DMS153 (cell line): Measurements from ENCODE around the gene FGF22.
"Not testable (repeated sequence)": the region's sequence is repeated elsewhere in the genome, so short reads cannot be mapped to it uniquely, and the experiment has no call there.

Experiments used
- DNase-seq: peaks from one replicate; lab custom pipeline; 2025; lab: John Stamatoyannopoulos, UW

Gene FGF22

DNA sequence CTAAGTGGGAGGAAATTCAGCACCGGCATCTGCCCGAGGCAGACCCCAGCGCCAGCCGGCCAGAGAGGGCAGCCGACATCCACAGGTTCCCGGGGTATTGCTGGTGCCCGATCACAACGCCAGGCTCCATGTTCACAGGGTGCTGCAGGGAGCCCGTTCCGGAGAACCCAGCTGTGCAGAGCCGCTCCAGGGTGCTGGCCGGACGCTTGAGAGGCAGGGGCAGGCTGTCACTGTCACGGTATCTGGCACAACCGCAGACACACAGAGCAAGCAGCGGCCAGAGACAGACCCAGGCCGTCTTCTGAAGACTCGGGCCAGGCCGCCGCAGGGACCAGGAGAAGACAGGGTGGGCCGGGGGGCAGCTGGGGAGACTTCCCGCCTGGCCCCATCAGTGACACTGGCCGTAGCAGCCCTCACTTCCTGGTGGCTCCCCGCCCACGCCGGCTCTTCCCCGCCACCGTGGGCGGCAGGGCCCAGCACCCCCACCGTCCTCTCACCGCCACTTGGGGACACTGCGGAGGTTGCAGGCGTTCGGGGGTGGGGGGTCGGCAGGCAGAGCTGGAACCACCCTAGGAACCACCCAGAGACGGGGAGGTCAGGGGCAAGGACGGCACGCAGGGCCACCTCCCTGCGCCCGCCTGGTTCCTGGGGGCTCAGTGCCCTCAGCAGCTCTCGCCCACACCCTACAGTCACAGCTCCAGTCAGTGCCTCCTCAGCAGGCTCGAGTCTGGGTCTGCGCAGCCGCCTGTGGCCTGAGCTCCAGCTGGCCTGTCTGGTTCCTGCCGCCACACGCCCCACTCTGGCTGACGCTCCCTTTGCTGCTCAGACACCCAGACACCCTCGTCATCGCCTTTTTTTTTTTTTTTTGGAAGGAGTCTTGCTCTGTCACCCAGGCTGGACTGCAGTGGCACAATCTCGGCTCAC is 19.5 kb downstream of the FGF22 start:
- no peak for DNase-seq

DNA sequence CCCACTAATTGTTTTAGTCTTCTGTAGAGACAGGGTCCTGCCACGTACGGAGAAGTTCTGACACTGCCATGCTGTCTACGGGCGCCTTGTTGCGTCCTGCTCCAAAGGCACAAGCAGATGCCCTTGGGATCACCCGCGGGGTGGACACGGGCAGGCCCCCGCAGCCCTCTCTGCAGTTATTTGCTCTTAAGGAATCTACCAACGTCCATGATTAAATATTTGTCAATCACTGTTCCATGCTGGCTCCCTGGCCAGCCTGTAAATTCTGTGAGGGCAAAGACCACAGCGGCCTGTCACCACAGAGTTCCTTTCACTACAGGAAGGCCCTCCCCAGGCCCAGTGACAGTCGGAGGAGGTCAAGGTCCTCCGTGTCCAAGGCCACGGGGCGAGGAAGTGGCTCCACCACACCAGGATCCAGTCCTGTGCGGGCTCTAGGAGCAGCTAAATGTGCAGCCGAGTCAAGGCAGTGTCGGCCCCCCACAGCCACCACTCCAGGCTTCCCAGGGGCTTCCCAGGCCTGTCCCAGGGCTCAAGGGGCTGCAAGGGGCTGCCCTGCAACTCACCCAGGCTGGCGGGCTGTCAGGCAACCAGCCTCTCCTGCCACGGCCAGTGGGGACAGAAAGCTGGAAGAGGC is 21.2 kb downstream of the FGF22 start:
- no peak for DNase-seq

DNA sequence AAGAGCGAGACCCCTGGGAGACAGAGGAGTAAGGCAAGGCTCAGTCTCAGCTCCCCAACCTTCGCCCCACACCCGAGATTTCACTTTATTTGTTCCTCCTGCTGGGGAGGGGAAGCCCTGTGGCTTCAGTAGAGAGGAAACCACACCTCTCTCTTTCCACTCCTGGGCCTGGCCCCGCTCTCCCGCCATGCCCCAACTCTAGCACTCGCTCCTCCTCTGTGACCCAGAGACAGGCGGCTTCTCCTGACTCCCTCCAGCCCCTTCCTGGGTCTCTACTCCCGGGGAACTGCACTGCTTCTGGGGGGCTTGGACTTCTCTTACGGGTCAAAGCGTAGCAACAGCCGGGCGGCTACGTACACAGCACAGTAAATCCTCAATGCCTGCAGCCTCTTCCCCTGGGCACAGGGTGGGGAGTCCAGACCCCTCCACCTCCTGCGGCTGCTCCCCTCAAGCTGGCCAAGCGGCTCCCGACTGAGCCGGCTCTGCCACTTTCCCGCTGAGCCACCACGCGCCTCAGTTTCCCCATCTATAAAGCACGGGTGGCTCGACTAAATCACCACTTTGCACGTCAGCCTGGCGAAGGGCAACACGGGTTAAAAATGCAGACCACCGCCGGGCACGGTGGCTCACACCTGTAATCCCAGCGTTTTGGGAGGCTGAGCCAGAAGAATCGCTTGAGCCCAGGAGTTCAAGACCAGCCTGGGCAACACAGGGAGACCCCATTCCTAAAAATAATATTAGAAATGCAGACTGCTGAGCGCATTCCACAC is 21.9 kb downstream of the FGF22 start:
- no peak for DNase-seq

DNA sequence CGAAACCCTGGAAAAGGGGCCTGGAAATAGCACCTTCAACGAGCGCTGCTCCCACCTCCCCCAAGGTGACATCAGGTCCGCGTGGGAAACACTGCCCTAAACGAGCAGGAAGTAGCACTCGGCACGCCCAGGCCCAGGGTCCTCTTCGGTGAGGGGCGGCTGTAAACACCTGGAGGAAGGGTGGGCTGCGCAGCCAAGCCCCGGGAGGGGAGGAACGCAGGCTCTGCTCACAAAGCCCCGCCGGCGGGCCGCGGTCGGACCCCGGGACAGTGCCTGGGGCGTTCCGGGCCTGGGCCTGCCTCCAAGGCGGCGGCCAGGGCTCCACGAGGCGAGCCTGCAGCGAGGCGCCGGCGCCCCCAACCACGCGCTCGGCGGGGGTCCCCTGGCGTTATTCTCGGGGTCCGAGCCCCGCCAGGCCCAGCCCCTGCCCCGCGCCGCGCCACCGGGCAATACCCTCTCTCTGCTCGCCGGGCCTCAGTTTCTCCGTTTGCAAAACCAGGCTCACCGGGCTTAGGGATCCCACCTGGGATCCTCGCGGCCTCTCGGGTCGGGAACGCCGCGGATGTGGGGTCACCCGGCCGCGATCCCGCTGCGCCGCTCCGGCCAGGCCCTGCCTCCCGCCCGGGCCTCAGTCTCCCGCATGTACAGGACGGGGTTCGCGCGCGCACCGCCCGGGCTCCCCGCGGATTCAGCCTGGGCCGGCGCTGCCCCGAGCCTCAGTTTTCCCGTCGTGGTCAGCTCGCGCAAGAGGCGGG is 22.7 kb downstream of the FGF22 start:
- DNase-seq: no peak

DNA sequence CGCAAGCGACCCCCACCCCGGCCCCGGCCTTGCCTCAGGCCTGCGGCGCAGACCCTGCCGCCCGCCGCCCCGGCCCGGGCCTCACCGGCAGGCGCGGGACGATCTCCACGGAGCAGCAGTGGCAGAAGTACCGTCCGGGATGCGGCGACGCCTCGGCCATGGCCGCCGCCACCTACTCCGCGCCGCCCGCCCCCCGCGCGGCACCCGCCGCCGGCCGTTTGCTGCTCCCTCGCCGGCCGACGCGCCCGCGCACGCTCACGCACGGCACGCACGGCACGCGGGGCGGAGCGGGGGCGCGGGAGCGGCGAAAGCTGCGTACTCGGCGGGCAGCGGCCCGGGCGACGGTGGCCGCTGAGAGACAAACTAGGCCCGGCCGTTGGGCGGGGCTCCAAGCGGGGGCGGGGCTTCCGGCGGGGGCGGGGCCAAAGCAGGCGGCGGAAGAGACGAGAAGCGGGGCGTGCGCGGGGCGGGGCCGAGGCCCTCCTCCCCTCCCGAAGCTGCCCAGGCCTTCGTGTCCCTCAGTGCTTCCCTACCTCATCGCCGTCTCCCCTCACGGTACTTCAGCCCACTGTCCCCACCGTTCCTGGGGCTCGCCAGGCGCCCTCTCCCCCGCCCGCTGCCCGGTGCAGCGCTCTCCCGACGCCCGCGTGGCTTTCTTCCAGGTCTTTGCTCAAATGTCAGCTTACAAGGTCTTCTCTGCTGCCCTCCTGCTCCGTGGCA is 23.4 kb downstream of the FGF22 start, which contains the start of gene RNF126:
Gene RNF126 (minus strand): TSS at position 253 of the 720 bp plus-strand sequence. CDS start 93 bp downstream, at position 160.
- peak; percentile 45 for DNase-seq

DNA sequence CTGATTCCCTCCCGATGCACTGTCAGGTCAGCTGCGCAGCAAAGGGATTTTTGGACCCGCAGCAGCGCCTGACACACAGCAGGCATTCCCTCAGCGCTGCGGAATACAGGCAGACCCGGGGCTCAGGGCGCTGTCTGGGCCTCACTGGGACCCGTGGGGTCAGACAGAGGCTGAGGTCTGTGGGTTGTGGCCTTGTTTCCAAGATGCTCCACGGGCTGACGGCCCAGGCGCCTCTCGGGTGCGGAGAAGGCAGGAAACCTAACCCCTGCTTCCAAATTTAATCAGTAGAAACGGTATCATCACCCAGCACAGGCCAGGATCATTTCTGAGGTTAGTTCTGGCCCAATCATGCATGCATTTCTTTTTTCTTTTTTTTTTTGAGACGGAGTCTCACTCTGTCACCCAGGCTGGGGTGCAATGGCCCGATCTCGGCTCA is 24.0 kb downstream of the FGF22 start:
- DNase-seq: no peak

DNA sequence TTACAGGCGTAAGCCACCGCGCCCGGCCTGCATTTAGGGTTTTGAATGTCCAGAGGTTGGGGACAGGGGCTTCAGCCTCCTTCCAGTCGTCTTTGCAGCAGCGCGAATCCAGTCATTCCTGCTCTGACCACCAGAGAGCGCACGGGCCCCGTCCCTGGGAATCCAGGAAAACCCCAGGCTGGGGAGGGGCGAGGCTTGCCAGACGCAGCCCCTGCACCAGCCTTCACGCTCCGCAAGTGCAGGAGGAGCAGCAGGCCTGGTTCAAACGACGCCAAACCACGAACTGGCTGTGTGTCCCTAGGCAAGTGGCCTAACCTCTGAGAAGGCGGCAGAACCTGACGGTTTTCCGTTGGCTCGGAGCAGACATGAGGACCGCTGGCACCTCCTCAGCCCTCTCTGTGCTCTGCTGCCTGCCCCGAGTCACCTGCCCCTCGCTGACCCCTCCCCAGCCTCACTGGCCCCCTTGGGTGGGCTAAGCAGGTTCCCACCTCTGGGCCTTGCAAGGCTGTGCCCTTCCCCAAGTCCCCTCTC is 25.3 kb downstream of the FGF22 start:
- no peak for DNase-seq

DNA sequence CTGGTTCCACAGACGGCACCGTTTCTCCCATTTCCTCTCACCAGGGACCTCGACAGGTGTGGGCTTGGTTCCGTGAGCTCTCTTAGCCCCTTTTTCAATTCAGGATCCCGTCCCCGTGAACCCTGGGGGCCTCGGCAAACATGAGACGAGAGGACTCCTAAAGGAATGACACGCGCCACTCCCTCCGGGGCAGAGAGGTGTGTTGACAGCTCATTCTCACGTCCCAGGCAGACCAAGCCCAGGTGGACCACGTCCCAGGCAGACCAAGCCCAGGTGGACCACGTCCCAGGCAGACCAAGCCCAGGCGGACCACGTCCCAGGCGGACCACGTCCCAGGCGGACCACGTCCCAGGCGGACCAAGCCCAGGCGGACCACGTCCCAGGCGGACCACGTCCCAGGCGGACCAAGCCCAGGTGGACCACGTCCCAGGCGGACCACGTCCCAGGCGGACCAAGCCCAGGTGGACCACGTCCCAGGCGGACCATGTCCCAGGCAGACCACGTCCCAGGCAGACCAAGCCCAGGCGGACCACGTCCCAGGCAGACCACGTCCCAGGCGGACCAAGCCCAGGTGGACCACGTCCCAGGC is 27.4 kb downstream of the FGF22 start:
- DNase-seq: not testable (repeated sequence)

DNA sequence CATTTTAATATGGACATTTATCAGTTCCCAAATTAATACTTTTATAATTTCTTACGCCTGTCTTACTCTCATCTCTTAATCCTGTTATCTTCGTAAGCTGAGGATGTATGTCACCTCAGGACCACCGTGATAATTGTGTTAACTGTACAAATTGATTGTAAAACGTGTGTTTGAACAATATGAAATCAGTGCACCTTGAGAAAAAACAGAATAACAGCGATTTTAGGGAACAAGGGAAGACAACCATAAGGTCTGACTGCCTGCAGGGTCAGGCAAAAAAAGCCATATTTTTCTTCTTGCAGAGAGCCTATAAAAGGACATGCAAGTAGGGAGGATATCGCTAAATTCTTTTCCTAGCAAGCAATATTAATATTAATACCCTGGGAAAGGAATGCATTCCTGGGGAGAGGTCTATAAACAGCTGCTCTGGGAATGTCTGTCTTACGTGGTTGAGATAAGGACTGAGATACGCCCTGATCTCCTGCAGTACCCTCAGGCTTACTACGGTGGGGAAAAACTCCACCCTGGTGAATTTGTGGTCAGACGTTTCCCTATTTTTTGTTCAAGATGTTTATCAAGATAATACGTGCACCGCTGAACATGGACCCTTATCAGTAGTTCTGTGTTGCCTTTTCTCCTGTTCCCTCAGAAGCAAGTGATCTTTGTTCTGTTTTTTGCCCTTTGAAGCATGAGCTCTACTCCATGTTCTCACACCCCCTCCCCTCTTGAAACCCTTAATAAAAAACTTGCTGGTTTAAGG is 29.2 kb downstream of the FGF22 start:
- not testable (repeated sequence) for DNase-seq

DNA sequence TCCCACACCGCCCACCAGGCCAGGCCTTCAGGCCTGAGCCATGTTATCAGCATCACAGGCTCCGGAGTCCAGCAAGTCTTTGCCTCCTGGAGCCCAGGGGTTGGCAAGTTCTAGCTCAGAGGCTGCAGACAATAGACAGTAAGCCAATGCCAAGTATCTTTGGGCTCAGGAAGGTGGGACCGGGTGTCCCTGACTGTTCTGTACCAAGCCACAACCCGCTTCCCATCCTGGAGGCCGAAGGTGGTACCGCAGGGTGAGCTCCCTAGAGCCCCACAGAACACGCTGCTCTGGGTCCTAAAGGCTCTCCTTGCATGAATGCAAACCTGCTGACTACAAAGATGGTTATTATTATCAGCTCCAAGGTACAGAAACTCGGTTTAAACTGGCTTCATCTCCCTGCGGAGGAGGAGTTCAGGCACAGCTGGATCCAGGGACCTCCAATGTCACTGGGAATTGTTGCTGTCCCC is 31.0 kb downstream of the FGF22 start:
- no peak for DNase-seq

DNA sequence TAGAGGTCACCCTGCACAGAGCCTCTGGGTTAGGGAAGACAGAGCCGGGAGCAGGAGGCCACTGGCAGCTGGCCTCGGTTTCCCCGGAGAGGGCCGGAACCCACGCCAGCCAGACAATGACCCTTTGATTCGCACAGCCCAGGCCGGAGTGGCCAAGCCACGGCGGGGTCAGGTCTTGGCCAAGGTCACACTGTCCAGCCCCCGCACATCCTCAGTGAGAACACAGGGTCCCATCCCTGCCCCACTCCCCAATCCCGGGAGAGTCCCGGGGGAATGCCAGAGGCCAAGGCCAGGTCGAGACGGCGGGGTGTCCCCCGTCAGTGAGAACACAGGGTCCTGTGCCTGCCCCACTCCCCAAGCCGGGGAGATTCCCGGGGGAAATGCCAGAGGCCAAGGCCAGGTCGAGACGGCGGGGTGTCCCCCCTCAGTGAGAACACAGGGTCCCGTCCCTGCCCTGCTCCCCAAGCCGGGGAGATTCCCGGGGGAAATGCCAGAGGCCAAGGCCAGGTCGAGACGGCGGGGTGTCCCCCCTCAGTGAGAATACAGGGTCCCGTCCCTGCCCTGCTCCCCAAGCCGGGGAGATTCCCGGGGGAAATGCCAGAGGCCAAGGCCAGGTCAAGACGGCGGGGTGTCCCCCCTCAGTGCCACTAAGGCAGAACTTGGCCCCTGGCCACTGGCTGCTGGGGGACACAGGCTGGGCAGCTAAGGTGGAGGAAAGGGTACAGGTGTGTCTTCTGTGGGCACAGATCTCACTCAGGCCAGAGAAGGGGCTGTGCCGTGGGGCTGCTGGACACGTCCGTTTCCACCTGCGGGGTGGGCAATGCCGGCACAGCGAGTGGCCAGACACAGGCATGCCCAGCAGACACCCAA is 34.8 kb downstream of the FGF22 start:
- no peak for DNase-seq

DNA sequence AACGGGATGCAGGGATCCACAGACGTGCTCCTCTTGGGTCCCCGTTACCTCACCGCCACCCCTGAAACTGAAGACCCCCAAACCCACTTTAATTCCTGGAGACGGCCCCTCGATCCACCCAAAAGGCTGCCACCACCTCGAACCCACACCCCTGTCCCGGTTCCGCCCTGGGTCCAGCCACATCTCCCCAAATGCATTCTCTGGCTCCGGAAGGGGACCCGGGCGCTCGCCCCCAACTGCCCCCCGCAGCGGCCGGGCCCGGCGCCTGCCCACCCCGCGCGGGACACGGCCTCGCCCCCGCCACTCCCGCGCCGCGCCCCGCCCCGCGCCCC is 36.3 kb downstream of the FGF22 start:
- no peak for DNase-seq

DNA sequence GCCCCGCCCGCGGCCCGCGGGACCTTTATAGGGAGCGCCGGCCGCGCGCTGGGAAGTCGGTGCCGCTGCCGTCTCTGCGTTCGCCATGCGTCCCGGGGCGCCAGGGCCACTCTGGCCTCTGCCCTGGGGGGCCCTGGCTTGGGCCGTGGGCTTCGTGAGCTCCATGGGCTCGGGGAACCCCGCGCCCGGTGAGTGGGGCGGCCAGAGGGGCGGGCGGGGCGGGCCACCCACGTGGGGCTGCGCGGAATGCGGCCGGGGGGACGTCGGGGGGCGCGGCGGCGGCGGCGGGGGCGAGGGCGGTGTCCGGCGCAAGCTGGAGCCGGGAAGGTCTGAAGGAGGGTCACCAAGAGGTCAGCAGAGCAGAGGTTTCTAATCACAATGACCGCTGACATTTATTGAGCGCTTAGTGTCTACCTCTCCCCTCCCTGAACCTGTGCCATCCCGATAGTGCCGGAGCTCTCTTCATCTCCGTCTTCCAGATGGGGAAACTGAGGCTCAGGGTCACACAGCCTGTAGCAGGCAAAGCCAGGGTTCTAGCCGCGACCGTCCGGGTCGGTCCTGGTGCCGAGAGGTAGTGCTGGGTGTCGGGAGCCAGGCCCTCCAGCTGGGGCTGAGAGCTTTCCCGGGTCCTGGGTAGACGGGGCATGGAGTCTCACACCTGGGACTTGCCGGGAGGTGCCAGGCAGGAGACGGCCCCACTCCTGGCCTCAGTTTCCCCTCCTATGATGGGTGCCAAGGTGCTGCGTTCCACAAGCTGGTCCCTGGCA is 36.8 kb downstream of the FGF22 start, which contains the start of gene FSTL3:
Gene FSTL3 (plus strand): TSS at position 54 of the 767 bp plus-strand sequence. CDS start 32 bp downstream, at position 86.
- DNase-seq: no peak

DNA sequence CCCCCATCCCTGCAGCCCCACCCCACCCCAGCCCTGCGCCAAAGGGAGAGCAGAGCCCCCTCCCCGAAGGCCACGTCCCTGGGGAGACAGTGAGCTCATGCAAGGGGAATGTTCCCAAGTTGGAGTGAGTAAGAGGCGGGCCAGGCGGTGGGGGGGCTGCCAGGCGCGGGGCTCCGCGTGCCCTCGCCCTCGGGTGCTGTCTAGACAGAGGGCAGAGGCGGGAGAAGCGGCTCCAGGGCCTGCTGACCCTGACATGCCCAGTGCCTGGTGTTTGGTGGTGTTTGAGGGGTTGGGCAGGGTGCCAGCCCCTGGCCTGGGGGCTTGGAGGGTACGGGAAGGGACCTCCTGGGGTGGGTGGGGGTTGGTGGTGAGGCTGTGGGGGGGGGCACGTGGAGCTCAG is 37.5 kb downstream of the FGF22 start:
- no peak for DNase-seq

DNA sequence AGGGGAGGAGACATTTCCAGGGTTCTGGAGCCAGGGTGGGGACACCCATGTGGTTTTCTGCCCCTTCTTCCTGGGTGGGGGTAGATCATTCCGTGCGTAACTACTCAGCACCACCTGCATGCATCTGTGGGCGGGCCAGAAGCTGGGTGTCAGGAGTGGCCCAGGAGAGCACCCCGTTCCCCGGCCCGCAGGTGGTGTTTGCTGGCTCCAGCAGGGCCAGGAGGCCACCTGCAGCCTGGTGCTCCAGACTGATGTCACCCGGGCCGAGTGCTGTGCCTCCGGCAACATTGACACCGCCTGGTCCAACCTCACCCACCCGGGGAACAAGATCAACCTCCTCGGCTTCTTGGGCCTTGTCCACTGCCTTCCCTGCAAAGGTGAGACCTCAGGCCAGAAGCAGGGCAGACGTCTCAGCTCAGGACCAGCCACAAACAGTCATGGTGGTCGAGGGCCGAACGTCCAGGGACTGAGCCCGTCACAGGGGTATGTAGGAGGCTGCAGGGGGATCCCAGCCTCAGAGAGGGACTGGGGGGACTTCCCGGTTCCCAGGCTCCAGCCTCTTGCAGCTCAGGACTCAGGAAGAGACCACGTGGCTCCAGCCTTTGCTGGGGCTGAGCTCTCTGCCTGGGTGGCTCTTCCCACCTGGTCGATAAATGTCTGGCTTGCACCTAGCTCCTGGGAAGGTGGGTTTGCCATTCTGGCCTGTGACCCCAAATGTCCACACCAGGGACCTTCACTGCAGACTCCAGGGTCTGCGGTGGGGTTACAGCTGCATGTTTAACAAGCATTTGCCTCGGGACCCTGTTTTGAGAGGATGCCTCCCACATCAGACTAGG is 38.1 kb downstream of the FGF22 start:
- DNase-seq: no peak

DNA sequence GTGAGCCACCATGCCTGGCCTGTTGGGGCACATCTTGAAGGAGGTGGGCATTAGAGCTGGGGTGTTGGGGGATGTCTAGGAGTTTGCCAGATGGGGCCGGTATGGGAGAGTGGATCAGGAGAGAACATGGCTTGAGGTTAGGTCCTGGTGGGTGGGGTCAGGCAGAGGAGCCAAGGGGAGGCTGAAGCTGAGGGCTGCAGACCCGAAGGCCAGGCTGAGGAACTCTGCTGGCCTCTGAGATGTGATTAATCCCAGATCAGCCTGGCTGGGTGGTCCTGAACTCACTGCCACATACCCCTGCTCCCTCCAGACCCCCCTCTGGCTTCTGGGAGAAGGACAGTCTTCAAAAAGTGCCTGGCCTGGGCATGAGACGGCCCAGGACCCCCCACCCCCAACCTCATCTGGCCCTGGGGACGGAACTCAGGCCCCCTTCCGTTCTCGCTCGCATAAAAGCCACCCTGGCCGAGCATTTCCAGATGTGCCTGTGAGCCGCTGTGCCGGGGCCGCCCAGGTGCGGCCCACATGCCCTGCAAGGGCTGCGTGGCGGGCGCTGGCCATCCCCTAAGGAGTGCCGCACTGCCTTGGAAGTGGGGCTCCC is 39.2 kb downstream of the FGF22 start:
- DNase-seq: no peak
